ENCODE results near the gene POLR3B. TPM values are rescaled to one million over a fixed set of nuclear protein-coding genes. Genes with fewer than 3 reads are reported as not detected.

POLR3B gene
- 12.7 and 13.2 TPM in 2 replicates for polyA plus RNA-seq

DNA sequence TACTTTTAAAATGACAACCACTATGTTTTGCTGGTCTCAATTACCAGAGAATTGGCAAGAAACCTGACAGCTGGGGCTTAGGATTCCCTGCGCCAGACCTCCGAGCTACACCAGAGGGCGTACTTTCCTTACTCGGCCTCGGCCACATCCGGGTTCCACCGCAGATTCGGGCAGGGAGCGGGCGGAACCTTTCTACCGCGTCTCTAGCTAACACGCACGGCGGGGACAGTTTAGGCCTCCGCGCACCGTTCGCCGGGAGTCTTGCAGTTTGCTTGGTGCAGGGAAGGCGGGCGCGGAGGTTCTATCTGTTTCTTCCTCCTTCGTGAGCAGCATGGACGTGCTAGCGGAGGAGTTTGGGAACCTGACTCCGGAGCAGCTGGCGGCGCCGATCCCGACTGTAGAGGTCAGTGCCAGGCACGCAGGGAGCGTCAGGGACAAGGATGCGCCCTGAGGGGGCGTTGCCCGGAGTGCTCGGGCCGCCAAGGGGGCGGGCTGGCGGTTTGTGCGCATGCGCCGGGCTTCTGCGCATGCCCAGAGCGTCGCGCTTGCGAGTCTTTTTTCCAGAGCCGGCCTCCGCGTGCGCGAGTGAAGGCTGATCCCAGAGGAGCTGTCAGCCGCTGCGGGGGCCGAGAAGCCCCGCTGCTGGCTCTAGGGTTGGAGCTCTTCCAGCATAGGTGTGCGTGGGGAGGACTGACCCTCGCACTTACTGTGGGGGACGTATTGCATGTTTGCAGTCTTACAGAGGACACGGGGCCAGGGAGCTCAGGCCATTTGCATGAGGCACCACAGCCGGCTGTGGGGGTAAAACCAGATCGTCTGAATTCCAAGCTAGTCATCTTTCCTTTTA, at the start of gene POLR3B:
POLR3B (plus strand) TSS at position 200 of the 847 bp plus-strand sequence; CDS start at position 332, 132 bp downstream.

Other genes starting within 250 kb of the POLR3B start
- 2.9 and 8.6 TPM in 2 replicates for gene NUAK1, start 218.8 kb upstream of the POLR3B start, polyA plus RNA-seq
- 18.0 and 21.1 TPM in 2 replicates for gene CKAP4, start 109.7 kb upstream of the POLR3B start, polyA plus RNA-seq
- gene TCP11L2, start 55.0 kb upstream of the POLR3B start, polyA plus RNA-seq, result 3.4 and 4.6 TPM in 2 replicates
- 5.7 and 7.2 TPM in 2 replicates for gene RFX4, start 225.3 kb downstream of the POLR3B start, polyA plus RNA-seq